ENCODE data around the gene MARCHF3. TPM values are rescaled to one million over a fixed set of nuclear protein-coding genes. Genes with fewer than 3 reads are reported as not detected.

The MARCHF3 gene
- total RNA-seq, 2 experiments from 2014 or later, result 5.4 to 7.0 TPM

GRCh38 chr5:126881821-126882600, 148.3 kb downstream of the MARCHF3 start:
- no peak for TF ChIP-seq EZH2phosphoT487 (IDR thresholded peaks at IDR 0.05; ENCODE audit: borderline replicate concordance, low read depth, low read length)
- no peak for TF ChIP-seq CTCF (conservative IDR thresholded peaks at IDR 0.05; ENCODE audit: low read length)
- intact Hi-C loops (cut with micrococcal nuclease; ENCODE audit: unreplicated experiment), result no loop called here
- CTCF ChIA-PET (ENCODE audit: unreplicated experiment), result no interaction called here

GRCh38 chr5:126878634-126879033, 151.7 kb downstream of the MARCHF3 start:
- ChIA-PET CTCF (ENCODE audit: unreplicated experiment) (no interaction called here), POLR2A (interaction anchor here (1.3 kb wide), 1 partner anchor 20 kb away, joined by 4 read pairs; no protein-coding TSS in a partner anchor)
- Histone ChIP-seq H3K9me3 (ENCODE audit: low read length) (no peaks in the 10 kb centered on the region), H3K4me1 (ENCODE audit: insufficient read depth, low read length, poor library complexity, severe bottlenecking) (no peaks in the 10 kb centered on the region), H3K4me2 (ENCODE audit: low read length) (no peak overlapping the region), H3K9me2 (ENCODE audit: insufficient read depth, low read length) (no peaks in the 10 kb centered on the region), H3K27ac (ENCODE audit: low read depth, low read length, poor library complexity, severe bottlenecking) (no peak overlapping the region), H3K36me3 (ENCODE audit: insufficient read depth, low read length) (no peaks in the 10 kb centered on the region; the same call in 1 of the 2 replicates), H4K20me1 (ENCODE audit: insufficient read depth, low read length) (no peaks in the 10 kb centered on the region), H2AFZ (ENCODE audit: low read length) (no peak overlapping the region), H3K4me3 (ENCODE audit: low read depth, low read length, poor library complexity, severe bottlenecking) (no peak overlapping the region), H3K79me2 (ENCODE audit: insufficient read depth, low read depth, low read length) (no peaks in the 10 kb centered on the region)
- BruUV-seq (replicated peaks), result no TSS peak
- no peak for TF ChIP-seq EZH2phosphoT487 (IDR thresholded peaks at IDR 0.05; ENCODE audit: borderline replicate concordance, low read depth, low read length)
- TF ChIP-seq CTCF (conservative IDR thresholded peaks at IDR 0.05; ENCODE audit: low read length), result no peak
- DNase-seq (ENCODE audit: low spot score), result no peak
- intact Hi-C loops (cut with micrococcal nuclease; ENCODE audit: unreplicated experiment), result no loop called here

More at GRCh38 chr5:126881821-126882600, 148.3 kb downstream of the MARCHF3 start:
- Histone ChIP-seq H3K4me1 (ENCODE audit: insufficient read depth, low read length, poor library complexity, severe bottlenecking) (no peaks in the 10 kb centered on the region), H3K27ac (ENCODE audit: low read depth, low read length, poor library complexity, severe bottlenecking) (no peak overlapping the region), H3K9me2 (ENCODE audit: insufficient read depth, low read length) (no peaks in the 10 kb centered on the region), H2AFZ (ENCODE audit: low read length) (no peak overlapping the region), H3K4me3 (ENCODE audit: low read depth, low read length, poor library complexity, severe bottlenecking) (no peak overlapping the region), H3K79me2 (ENCODE audit: insufficient read depth, low read depth, low read length) (no peaks in the 10 kb centered on the region), H4K20me1 (ENCODE audit: insufficient read depth, low read length) (no peaks in the 10 kb centered on the region), H3K9me3 (ENCODE audit: low read length) (no peaks in the 10 kb centered on the region), H3K36me3 (ENCODE audit: insufficient read depth, low read length) (no peaks in the 10 kb centered on the region; the same call in 1 of the 2 replicates), H3K4me2 (ENCODE audit: low read length) (no peak overlapping the region)
- BruUV-seq (replicated peaks), result no TSS peak
- no peak for DNase-seq (ENCODE audit: low spot score)
- POLR2A ChIA-PET, result interaction anchor here (0.5 to 0.9 kb wide), 2 partner anchors 90 to 278 kb away, joined by 4 to 7 read pairs; no protein-coding TSS in a partner anchor

GRCh38 chr5:126878085-126878484, 152.3 kb downstream of the MARCHF3 start:
- intact Hi-C loops (cut with micrococcal nuclease; ENCODE audit: unreplicated experiment), result no loop called here
- Histone ChIP-seq H3K9me2 (ENCODE audit: insufficient read depth, low read length) (no peaks in the 10 kb centered on the region), H3K36me3 (ENCODE audit: insufficient read depth, low read length) (no peaks in the 10 kb centered on the region; the same call in 1 of the 2 replicates), H3K27ac (ENCODE audit: low read depth, low read length, poor library complexity, severe bottlenecking) (no peak overlapping the region), H4K20me1 (ENCODE audit: insufficient read depth, low read length) (no peaks in the 10 kb centered on the region), H3K79me2 (ENCODE audit: insufficient read depth, low read depth, low read length) (no peaks in the 10 kb centered on the region), H3K4me2 (ENCODE audit: low read length) (no peak overlapping the region), H3K9me3 (ENCODE audit: low read length) (no peaks in the 10 kb centered on the region), H2AFZ (ENCODE audit: low read length) (no peak overlapping the region), H3K4me3 (ENCODE audit: low read depth, low read length, poor library complexity, severe bottlenecking) (no peak overlapping the region), H3K4me1 (ENCODE audit: insufficient read depth, low read length, poor library complexity, severe bottlenecking) (no peaks in the 10 kb centered on the region)
- DNase-seq (ENCODE audit: low spot score), result no peak
- BruUV-seq (replicated peaks), result no TSS peak
- POLR2A ChIA-PET, result interaction anchor here (1.3 kb wide), 1 partner anchor 21 kb away, joined by 4 read pairs; no protein-coding TSS in a partner anchor
- TF ChIP-seq CTCF (conservative IDR thresholded peaks at IDR 0.05; ENCODE audit: low read length) (no peak), EZH2phosphoT487 (IDR thresholded peaks at IDR 0.05; ENCODE audit: borderline replicate concordance, low read depth, low read length) (no peak)
- CTCF ChIA-PET (ENCODE audit: unreplicated experiment), result no interaction called here
